Measurements from ENCODE around the gene KIFAP3.

The KIFAP3 gene

GRCh38 chr1:169906938-169907337, 167.6 kb downstream of the KIFAP3 start:
- H3K4me1 ChIP-seq (ENCODE audit: low read depth, poor library complexity, severe bottlenecking) = no peaks in the 10 kb centered on the region

GRCh38 chr1:169904834-169905233, 169.7 kb downstream of the KIFAP3 start:
- H3K27me3 ChIP-seq (ENCODE audit: insufficient read depth, low read depth) = no peaks in the 10 kb centered on the region
- H3K36me3 ChIP-seq (ENCODE audit: insufficient read depth) = no peaks in the 10 kb centered on the region
- H3K9ac ChIP-seq = no peak overlapping the region
- no peaks in the 10 kb centered on the region for H3K4me1 ChIP-seq (ENCODE audit: low read depth, poor library complexity, severe bottlenecking)
- H4K20me1 ChIP-seq (ENCODE audit: insufficient read depth) = no peaks in the 10 kb centered on the region
- no peak overlapping the region for H3K4me3 ChIP-seq (IDR thresholded peaks at IDR 0.05; ENCODE audit: insufficient read depth, low read depth, low read length)
- no peak overlapping the region for H3K27ac ChIP-seq
- no peaks in the 10 kb centered on the region for H3K79me2 ChIP-seq (ENCODE audit: insufficient read depth, low read depth)
- no peak overlapping the region for H2AFZ ChIP-seq (ENCODE audit: low read depth)
- no peak for TF ChIP-seq CTCF (conservative IDR thresholded peaks at IDR 0.05; ENCODE audit: low read depth, low read length)
- H3K4me2 ChIP-seq = no peak overlapping the region

More at GRCh38 chr1:169906938-169907337, 167.6 kb downstream of the KIFAP3 start:
- Histone ChIP-seq H3K9ac (no peak overlapping the region), H4K20me1 (ENCODE audit: insufficient read depth) (no peaks in the 10 kb centered on the region), H3K27ac (no peak overlapping the region), H3K36me3 (ENCODE audit: insufficient read depth) (no peaks in the 10 kb centered on the region), H2AFZ (ENCODE audit: low read depth) (no peak overlapping the region), H3K4me2 (no peak overlapping the region), H3K27me3 (ENCODE audit: insufficient read depth, low read depth) (no peaks in the 10 kb centered on the region), H3K4me3 (IDR thresholded peaks at IDR 0.05; ENCODE audit: insufficient read depth, low read depth, low read length) (no peak overlapping the region), H3K79me2 (ENCODE audit: insufficient read depth, low read depth) (no peaks in the 10 kb centered on the region)
- no peak for TF ChIP-seq CTCF (conservative IDR thresholded peaks at IDR 0.05; ENCODE audit: low read depth, low read length)

- H3K27ac ChIP-seq = no peak overlapping the region
- H2AFZ ChIP-seq (ENCODE audit: low read depth) = no peak overlapping the region
These were observed 171.7 kb downstream of the KIFAP3 start for GRCh38 chr1:169902751-169903150.

GRCh38 chr1:169901115-169901514, 173.4 kb downstream of the KIFAP3 start:
- Histone ChIP-seq H3K79me2 (ENCODE audit: insufficient read depth, low read depth) (no peaks in the 10 kb centered on the region), H4K20me1 (ENCODE audit: insufficient read depth) (no peaks in the 10 kb centered on the region), H3K9ac (no peak overlapping the region), H3K4me3 (IDR thresholded peaks at IDR 0.05; ENCODE audit: insufficient read depth, low read depth, low read length) (no peak overlapping the region), H3K4me1 (ENCODE audit: low read depth, poor library complexity, severe bottlenecking) (no peaks in the 10 kb centered on the region), H3K27me3 (ENCODE audit: insufficient read depth, low read depth) (no peaks in the 10 kb centered on the region), H3K36me3 (ENCODE audit: insufficient read depth) (no peaks in the 10 kb centered on the region), H2AFZ (ENCODE audit: low read depth) (no peak overlapping the region), H3K27ac (no peak overlapping the region), H3K4me2 (no peak overlapping the region)
- TF ChIP-seq CTCF (conservative IDR thresholded peaks at IDR 0.05; ENCODE audit: low read depth, low read length) = no peak

More at GRCh38 chr1:169902751-169903150, 171.7 kb downstream of the KIFAP3 start:
- H3K4me2 ChIP-seq = no peak overlapping the region
- no peaks in the 10 kb centered on the region for H3K27me3 ChIP-seq (ENCODE audit: insufficient read depth, low read depth)
- no peak for TF ChIP-seq CTCF (conservative IDR thresholded peaks at IDR 0.05; ENCODE audit: low read depth, low read length)
- no peaks in the 10 kb centered on the region for H3K4me1 ChIP-seq (ENCODE audit: low read depth, poor library complexity, severe bottlenecking)
- H4K20me1 ChIP-seq (ENCODE audit: insufficient read depth) = no peaks in the 10 kb centered on the region
- H3K9ac ChIP-seq = no peak overlapping the region
- no peaks in the 10 kb centered on the region for H3K36me3 ChIP-seq (ENCODE audit: insufficient read depth)
- H3K79me2 ChIP-seq (ENCODE audit: insufficient read depth, low read depth) = no peaks in the 10 kb centered on the region
- no peak overlapping the region for H3K4me3 ChIP-seq (IDR thresholded peaks at IDR 0.05; ENCODE audit: insufficient read depth, low read depth, low read length)
